Measurements from ENCODE around the gene DIP2A.

GRCh38 chr21:46561445-46562090, 102.9 kb downstream of the DIP2A start:
- TF ChIP-seq, protein P1, sequence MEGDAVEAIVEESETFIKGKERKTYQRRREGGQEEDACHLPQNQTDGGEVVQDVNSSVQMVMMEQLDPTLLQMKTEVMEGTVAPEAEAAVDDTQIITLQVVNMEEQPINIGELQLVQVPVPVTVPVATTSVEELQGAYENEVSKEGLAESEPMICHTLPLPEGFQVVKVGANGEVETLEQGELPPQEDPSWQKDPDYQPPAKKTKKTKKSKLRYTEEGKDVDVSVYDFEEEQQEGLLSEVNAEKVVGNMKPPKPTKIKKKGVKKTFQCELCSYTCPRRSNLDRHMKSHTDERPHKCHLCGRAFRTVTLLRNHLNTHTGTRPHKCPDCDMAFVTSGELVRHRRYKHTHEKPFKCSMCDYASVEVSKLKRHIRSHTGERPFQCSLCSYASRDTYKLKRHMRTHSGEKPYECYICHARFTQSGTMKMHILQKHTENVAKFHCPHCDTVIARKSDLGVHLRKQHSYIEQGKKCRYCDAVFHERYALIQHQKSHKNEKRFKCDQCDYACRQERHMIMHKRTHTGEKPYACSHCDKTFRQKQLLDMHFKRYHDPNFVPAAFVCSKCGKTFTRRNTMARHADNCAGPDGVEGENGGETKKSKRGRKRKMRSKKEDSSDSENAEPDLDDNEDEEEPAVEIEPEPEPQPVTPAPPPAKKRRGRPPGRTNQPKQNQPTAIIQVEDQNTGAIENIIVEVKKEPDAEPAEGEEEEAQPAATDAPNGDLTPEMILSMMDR (IDR thresholded peaks at IDR 0.05) = no peak
- no peak for TF ChIP-seq POLR2A (IDR thresholded peaks at IDR 0.05)
- no peak for TF ChIP-seq POLR2AphosphoS5 (IDR thresholded peaks at IDR 0.05)
